CD4-positive, alpha-beta T cell treated with Interleukin-17A for 4 hours (primary cell): ENCODE data around the gene RPS6KB2.
"Not testable (repeated sequence)": the region's sequence is repeated elsewhere in the genome, so short reads cannot be mapped to it uniquely, and the experiment has no call there.

ENCODE experiments used
- DNase-seq: peaks from one replicate; pipeline ENCODE4 v3.0.0-alpha.2; 2020; ENCODE audit warnings: mixed read lengths

Gene RPS6KB2

GRCh38 chr11:67468456-67468758 is 40.1 kb downstream of the RPS6KB2 start:
- peak; percentile 44 for DNase-seq

DNA sequence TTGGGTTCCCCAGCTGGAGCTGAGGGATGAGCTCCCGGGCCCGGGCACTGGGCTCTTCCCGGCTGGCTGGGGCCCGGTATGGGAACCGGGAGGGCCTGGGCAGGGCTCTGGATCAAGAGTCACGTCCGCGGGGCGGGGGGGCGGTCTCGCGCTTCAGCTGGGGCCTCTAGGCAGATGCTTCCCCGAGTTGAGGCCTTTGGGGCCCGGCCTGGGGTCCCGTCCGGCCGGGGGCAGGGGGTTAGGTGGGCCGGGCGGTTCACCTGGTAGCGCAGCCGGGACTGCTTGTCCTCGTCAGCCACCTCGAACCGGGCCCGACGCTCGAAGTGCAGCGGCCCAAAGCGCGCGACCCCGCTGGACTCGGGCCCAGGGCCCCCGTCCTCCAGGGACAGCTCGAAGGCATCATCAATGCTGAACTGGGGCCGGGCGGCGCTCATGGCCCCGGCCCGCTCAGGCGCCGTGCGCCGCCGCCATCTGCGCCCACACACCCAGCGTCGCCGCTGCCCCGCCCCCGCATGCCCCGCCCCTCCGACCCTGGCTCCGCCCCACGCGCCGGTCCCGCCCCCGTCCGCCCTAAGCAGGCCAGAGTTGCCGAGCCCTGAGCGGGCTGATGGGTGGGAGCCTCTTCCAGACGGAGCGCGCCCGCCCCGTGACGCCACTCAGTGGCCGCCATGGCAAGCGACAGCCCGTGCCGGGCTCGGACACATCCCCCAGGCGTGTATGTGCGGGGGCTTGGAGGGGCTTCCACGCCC is 40.6 kb downstream of the RPS6KB2 start, which contains the start of gene TMEM134:
Gene TMEM134 (minus strand): TSS at position 493 of the 749 bp plus-strand sequence. CDS start 59 bp downstream, at position 434.
- DNase-seq = peak; percentile 92

- no peak for DNase-seq
Observed at GRCh38 chr11:67469508-67469811, 41.2 kb downstream of the RPS6KB2 start.

DNA sequence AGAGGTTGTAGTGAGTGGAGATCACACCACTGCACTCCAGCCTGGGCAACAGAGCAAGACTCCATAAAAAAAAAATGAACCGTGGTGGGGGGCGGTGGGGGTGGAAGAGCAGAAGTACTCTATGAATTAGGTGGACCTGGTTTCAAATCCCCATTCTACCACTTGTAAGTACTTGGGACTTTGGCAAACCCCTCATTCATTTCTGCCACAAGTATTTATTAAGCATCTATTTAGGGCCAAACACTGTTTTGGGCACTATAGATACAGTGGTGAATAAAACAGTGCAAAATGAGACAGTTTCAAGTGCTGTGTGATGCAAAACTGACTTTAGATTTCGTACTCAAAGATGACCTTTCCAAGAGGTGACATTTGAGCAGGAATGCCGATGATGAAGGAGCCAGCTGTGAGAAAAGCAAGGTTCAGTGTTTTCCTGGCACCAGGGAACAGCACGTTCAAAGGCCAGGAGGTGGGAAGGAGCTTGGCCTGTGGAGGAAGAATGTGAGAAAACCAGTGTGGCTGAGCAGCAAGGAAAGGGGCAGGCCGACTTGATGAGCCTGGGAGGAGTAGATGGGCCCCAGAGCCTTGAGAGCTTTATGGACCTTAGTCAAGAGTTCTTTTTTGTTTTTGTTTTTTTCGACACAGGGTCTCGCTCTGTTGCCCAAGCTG is 42.2 kb downstream of the RPS6KB2 start:
- DNase-seq = no peak

DNA sequence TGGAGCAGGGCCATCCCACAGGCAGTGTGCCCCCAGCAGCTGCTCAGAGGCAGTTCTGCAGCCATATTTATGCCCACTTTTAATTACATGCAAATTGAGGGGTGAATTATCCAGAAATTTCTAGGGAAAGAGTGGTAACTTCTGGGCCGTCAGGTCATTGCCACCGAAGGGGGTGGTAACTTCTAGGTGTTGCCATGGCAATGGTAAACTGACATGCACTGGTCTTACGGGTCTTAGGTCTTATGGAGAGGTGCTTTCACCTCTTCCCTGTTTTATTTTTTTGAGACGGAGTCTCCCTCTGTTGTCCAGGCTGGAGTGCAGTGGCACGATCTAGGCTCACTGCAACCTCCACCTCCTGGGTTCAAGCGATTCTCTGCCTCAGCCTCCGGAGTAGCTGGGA is 44.6 kb downstream of the RPS6KB2 start:
- DNase-seq = no peak

DNA sequence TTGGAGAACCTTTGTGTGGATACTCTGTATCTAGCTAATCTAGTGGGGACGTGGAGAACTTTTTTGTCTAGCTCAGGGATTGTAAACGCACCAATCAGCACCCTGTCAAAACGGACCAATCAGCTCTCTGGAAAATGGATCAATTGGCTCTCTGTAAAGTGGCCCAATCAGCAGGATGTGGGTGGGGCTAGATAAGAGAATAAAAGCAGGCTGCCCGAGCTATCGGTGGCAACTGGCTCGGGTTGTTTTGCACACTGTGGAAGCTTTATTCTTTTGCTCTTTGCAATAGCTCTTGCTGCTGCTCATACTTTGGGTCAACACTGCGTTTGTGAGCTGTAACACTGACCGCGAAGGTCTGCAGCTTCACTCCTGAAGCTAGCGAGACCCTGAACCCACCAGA is 48.4 kb downstream of the RPS6KB2 start:
- DNase-seq = not testable (repeated sequence)

GRCh38 chr11:67477344-67478050 is 49.2 kb downstream of the RPS6KB2 start:
- not testable (repeated sequence) for DNase-seq

DNA sequence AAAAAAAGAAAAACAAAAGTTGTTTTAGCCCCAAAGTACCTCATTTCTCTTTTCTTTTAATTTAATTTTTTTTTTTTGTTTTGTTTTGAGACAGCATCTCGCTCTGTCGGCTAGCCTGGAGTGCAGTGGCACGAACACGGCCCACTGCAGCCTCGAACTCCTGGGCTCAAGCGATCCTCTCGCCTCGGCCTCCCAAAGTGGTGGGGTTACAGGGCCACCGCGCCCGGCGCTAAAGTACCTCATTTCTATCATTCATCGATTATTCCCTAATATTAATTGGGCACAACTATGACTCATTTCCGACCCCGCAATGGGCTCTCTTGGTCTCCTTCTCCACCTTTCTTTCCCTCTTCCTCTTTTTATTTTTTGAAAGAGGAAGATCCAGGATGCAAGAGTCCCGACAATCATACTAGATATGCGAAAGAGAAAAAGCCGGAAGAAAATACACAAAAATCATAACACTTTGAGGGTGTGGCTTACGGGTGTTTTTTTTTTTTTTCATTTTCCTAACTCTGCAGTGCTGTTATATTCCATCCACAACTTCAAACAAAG is 54.1 kb downstream of the RPS6KB2 start:
- DNase-seq = no peak

DNA sequence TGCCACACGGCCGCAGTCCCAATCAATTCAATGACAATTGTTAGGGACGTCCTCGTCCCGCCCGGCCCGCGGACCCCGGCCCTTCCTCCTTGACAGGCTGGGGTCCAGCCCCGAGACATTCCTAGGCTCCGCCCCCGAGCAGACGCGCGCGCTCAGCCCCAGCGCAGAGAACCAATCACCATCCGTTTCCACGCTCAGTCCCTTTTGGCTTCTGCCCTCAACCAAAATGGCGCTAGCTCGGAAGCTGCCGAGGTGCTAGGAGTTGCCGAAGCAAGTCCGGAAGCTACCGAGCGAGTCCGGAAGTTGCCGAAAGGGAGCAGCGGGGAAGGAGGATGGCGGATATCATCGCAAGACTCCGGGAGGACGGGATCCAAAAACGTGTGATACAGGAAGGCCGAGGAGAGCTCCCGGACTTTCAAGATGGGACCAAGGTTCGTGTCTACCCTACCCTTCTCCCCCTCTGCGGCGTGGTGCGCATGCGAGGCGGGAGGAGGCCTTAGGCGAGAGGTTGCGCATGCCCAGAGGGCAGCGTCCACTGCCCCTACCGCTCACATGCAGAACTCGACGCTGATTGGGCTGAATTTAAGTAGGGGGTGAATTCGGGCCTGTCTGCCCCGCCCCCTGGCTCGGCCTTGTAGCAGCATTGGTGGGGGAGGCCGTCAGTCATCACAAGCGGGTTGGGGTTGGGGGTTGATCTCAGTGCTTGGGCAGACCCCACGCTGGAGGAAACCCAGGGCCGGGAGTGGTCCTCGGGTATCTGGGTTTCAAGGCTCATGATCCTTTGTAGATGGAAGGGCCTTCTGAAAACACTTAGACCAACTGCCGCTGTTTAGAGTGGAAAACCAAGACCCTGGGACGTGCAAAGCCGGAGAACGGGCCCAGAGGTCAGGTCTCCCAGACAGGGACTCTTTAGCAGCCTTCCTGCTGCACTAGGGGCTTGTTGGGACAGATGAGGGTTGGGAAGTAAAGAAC is 54.8 kb downstream of the RPS6KB2 start, which contains the start of gene AIP:
Gene AIP (plus strand): TSS at position 200 of the 972 bp plus-strand sequence. CDS start 133 bp downstream, at position 333.
- peak; percentile 96 for DNase-seq

DNA sequence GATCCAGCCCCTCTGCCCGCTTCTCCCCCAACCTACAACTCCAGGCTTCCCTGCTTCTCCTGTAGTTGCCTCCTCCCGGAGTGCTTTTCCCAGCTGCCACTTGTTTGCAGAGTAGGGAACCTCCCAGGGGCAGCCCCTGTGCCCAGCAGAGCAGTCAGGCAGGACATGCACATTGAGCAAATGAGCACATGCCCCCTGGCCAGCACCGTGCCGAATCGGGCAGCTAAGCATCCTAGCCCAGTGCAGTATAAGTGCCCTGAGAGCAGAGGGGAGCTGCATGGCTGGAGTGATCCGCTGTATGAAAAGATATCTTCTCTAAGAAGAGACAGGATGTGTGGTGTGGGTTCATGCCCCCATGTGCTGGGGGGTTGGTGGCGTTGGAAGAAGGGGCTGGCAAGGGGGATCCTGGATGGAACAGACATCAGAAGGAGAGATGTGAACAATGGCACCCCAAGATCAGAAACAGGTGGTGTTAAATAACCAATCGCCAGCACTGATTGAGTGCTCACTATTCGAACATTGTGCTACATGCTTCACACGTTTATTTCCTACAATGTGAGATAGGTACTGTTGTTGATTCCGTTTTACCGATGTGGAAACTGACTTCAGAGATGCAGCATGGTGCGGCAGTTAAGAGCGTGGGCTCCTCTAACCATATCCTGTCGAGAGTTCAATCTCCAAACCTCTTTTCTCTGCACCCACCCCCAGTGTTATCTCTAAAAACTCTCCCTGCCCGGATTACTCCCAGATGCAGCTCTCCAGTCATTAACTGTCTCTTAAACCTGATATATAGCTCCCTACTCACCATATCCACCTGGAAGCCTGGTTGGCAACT is 55.8 kb downstream of the RPS6KB2 start:
- peak; percentile 58 for DNase-seq

DNA sequence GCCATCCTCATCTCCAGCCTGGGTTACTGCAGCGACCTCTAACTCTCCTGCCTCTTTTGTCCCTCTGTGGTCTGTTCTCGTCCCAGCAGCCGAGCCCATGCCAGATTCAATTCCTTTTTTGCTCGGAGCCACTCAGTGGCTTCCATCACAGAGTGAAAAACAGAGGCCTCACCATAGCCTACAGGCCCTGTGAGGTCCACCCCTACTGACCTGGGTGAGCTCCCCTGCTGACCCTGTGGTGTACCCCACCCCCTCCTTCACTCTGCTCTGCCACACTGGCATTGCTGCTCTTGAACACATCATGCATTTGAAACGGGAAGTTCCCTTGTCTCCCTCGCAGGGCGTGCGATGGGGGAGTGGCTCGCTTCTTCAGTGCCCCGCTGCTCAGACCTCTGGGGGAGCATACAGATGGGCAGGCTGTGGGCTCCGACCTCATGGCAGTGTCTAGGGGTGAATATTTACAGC is 56.6 kb downstream of the RPS6KB2 start:
- DNase-seq = peak; percentile 65
